Measurements from ENCODE around the gene FAM120C. TPM values are rescaled to one million over a fixed set of nuclear protein-coding genes. Genes with fewer than 3 reads are reported as not detected.
A peak's percentile ranks its signal among the peaks of the same experiment; 100 is the strongest.

The FAM120C gene
- total RNA-seq, 2 donors from 2014 or later = 9.6 to 9.7 TPM

DNA sequence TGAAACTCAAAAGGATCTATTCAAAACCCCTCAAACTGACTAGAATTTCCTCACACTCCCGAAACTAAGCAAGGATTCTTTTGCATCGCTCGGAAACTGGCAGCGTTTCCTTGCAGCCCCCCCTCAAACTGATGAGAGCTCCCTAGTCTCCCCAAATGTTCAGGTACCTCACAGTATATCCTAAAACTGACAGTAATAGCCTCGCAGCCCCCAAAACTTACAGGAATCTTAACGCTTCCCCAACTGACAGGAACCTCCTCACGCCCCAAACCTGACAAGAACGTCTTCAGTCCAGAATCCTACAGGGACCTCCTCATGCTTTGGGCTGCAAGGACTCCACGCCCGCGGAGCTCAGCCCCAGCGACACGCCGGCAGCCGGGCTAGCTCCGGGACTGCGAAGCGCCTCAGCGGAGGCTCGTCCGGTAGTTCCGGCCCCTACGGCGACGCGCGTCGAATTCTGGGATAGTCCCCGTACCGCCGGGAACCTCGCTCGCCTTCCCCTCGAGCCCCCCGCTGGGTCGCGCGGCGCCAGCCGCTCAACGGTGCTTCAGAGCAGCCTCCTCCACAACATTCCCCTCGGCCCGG is 139.4 kb downstream of the FAM120C start:
- Histone ChIP-seq H3K27me3 (ENCODE audit: control insufficient read depth, insufficient read depth, low read length, poor library complexity, severe bottlenecking) (no peaks in the 10 kb centered on the region), H3K9me3 (ENCODE audit: control insufficient read depth, low read length) (no peaks in the 10 kb centered on the region), H3K36me3 (ENCODE audit: control insufficient read depth, insufficient read depth, low read length) (peaks cover 10% of the 10 kb centered on the region), H3K9ac (ENCODE audit: extremely low read depth, low read length, poor library complexity, severe bottlenecking) (peak overlapping the region; percentile 90), H3K4me3 (ENCODE audit: low read length) (peak overlapping the region; percentile 93), H3K4me1 (ENCODE audit: control insufficient read depth, insufficient read depth, low read length) (no peaks in the 10 kb centered on the region), H3K27ac (ENCODE audit: low read depth, low read length) (peak overlapping the region; percentile 96)
- Mint-ChIP-seq H3K4me3 (peak overlapping the region; percentile 86), H3K36me3 (ENCODE audit: low read depth) (peaks cover 11% of the 10 kb centered on the region), H3K27ac (peak overlapping the region; percentile 99), H3K27me3 (ENCODE audit: insufficient read depth) (no peaks in the 10 kb centered on the region), H3K4me1 (peaks cover 5% of the 10 kb centered on the region), H3K9me3 (peaks cover 49% of the 10 kb centered on the region)
- DNase-seq = peak; percentile 75
- TF ChIP-seq, protein P1, sequence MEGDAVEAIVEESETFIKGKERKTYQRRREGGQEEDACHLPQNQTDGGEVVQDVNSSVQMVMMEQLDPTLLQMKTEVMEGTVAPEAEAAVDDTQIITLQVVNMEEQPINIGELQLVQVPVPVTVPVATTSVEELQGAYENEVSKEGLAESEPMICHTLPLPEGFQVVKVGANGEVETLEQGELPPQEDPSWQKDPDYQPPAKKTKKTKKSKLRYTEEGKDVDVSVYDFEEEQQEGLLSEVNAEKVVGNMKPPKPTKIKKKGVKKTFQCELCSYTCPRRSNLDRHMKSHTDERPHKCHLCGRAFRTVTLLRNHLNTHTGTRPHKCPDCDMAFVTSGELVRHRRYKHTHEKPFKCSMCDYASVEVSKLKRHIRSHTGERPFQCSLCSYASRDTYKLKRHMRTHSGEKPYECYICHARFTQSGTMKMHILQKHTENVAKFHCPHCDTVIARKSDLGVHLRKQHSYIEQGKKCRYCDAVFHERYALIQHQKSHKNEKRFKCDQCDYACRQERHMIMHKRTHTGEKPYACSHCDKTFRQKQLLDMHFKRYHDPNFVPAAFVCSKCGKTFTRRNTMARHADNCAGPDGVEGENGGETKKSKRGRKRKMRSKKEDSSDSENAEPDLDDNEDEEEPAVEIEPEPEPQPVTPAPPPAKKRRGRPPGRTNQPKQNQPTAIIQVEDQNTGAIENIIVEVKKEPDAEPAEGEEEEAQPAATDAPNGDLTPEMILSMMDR (conservative IDR thresholded peaks at IDR 0.05) = no peak
- 0% methylated on average over 43 of the region's 43 CpGs; no CpG with 5 or more reads in 1 of the 2 experiments for WGBS, 2 experiments (ENCODE audit: insufficient coverage in 1 of 2, insufficient read length in 1 of 2)

DNA sequence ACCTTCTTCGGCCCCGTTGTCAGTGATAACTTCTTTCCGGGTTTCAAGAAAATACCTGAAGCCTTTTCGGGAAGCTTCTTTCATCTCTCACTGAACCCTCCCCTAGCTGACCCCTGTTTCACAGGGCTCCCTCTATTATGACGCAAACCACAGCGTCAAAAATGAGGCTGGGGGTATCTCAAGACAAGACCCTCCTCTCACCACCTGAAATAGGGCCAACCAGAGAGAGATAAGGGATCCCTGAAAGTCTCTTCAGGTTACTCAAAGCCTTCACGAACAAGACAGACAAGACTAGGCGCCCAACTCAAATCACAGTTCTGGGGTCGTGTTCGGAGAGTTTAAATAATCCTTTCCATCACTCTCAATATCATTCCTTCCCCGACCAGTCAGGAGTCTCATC is 140.0 kb downstream of the FAM120C start:
- Histone ChIP-seq H3K36me3 (ENCODE audit: control insufficient read depth, insufficient read depth, low read length) (peaks cover 10% of the 10 kb centered on the region), H3K4me1 (ENCODE audit: control insufficient read depth, insufficient read depth, low read length) (no peaks in the 10 kb centered on the region), H3K27me3 (ENCODE audit: control insufficient read depth, insufficient read depth, low read length, poor library complexity, severe bottlenecking) (no peaks in the 10 kb centered on the region), H3K9me3 (ENCODE audit: control insufficient read depth, low read length) (no peaks in the 10 kb centered on the region), H3K27ac (ENCODE audit: low read depth, low read length) (peak overlapping the region; percentile 96), H3K4me3 (ENCODE audit: low read length) (peak overlapping the region; percentile 93), H3K9ac (ENCODE audit: extremely low read depth, low read length, poor library complexity, severe bottlenecking) (peak overlapping the region; percentile 90)
- H3K27me3 Mint-ChIP-seq (ENCODE audit: insufficient read depth) = no peaks in the 10 kb centered on the region
- peak overlapping the region; percentile 86 for H3K4me3 Mint-ChIP-seq
- WGBS, 2 experiments (ENCODE audit: insufficient coverage in 1 of 2, insufficient read length in 1 of 2) = 1% methylated on average over 10 of the region's 11 CpGs; no CpG with 5 or more reads in 1 of the 2 experiments
- DNase-seq = no peak
- peaks cover 4% of the 10 kb centered on the region for H3K4me1 Mint-ChIP-seq
- H3K27ac Mint-ChIP-seq = peak overlapping the region; percentile 94
- TF ChIP-seq, protein P1 (conservative IDR thresholded peaks at IDR 0.05) = no peak
- peaks cover 44% of the 10 kb centered on the region for H3K9me3 Mint-ChIP-seq
- H3K36me3 Mint-ChIP-seq (ENCODE audit: low read depth) = peaks cover 11% of the 10 kb centered on the region

- no peaks in the 10 kb centered on the region for H3K27me3 Mint-ChIP-seq (ENCODE audit: insufficient read depth)
- no peaks in the 10 kb centered on the region for H3K9me3 ChIP-seq (ENCODE audit: control insufficient read depth, low read length)
Measured at GRCh38 chrX:54042609-54043021, 140.4 kb downstream of the FAM120C start.

More at GRCh38 chrX:54042609-54043021, 140.4 kb downstream of the FAM120C start:
- DNase-seq = peak; percentile 79
- WGBS, 2 experiments (ENCODE audit: insufficient coverage in 1 of 2, insufficient read length in 1 of 2) = 10% methylated on average over 20 of the region's 26 CpGs; no CpG with 5 or more reads in 1 of the 2 experiments
- no peaks in the 10 kb centered on the region for H3K27me3 ChIP-seq (ENCODE audit: control insufficient read depth, insufficient read depth, low read length, poor library complexity, severe bottlenecking)
- no peak overlapping the region for H3K27ac ChIP-seq (ENCODE audit: low read depth, low read length)
- Mint-ChIP-seq H3K4me1 (peaks cover 4% of the 10 kb centered on the region), H3K27ac (peak overlapping the region; percentile 94), H3K4me3 (peak overlapping the region; percentile 86), H3K36me3 (ENCODE audit: low read depth) (peaks cover 14% of the 10 kb centered on the region), H3K9me3 (peaks cover 45% of the 10 kb centered on the region)
- H3K9ac ChIP-seq (ENCODE audit: extremely low read depth, low read length, poor library complexity, severe bottlenecking) = peak overlapping the region; percentile 90
- peak overlapping the region; percentile 93 for H3K4me3 ChIP-seq (ENCODE audit: low read length)
- peaks cover 10% of the 10 kb centered on the region for H3K36me3 ChIP-seq (ENCODE audit: control insufficient read depth, insufficient read depth, low read length)
- no peaks in the 10 kb centered on the region for H3K4me1 ChIP-seq (ENCODE audit: control insufficient read depth, insufficient read depth, low read length)
- TF ChIP-seq, protein P1 (conservative IDR thresholded peaks at IDR 0.05) = peak; percentile 58
